SK-N-SH treated with all-trans-retinoic acid at 6 μM for 48 hours (cell line): ENCODE data around the gene HELZ.

Experiments
- ARNTL ChIP-seq: fragments of 450-650 bp; formaldehyde crosslinking; IDR thresholded peaks from 2 replicates; pipeline ENCODE4 v1.5.0; 2020; ENCODE audit warnings: low read depth, mild to moderate bottlenecking, moderate library complexity, borderline replicate concordance
- BACH2 ChIP-seq: fragments of 250-450 bp; sonication (Bioruptor Pico); IDR thresholded peaks from 2 replicates; pipeline ENCODE4 v1.9.0; 2021; ENCODE audit warnings: mild to moderate bottlenecking, borderline replicate concordance
- ESRRG ChIP-seq: fragments of 250-450 bp; sonication (Bioruptor Pico); IDR thresholded peaks from 2 replicates; pipeline ENCODE4 v1.6.1; 2021; ENCODE audit warnings: mild to moderate bottlenecking
- GLIS3 ChIP-seq: fragments of 250-450 bp; sonication (Bioruptor Pico); IDR thresholded peaks from 2 replicates; pipeline ENCODE4 v1.5.0; 2020; ENCODE audit warnings: mild to moderate bottlenecking, moderate library complexity
- PATZ1 ChIP-seq: fragments of 250-450 bp; sonication (Bioruptor Pico); IDR thresholded peaks from 2 replicates; pipeline ENCODE4 v1.8.0; 2020; ENCODE audit warnings: mild to moderate bottlenecking, moderate library complexity, borderline replicate concordance
- PPARA ChIP-seq: fragments of 250-450 bp; sonication (Bioruptor Pico); IDR thresholded peaks from 2 replicates; pipeline ENCODE4 v1.5.0; 2020; ENCODE audit warnings: mild to moderate bottlenecking, borderline replicate concordance
- RARB ChIP-seq: fragments of 250-450 bp; sonication (Bioruptor Pico); IDR thresholded peaks from 2 replicates; pipeline ENCODE4 v1.8.0; 2021; ENCODE audit warnings: mild to moderate bottlenecking, moderate library complexity
- TCF4 ChIP-seq: fragments of 250-450 bp; sonication (Bioruptor Pico); IDR thresholded peaks from 2 replicates; pipeline ENCODE4 v1.8.0; 2021; ENCODE audit warnings: mild to moderate bottlenecking, moderate library complexity, borderline replicate concordance
- TSHZ2 ChIP-seq: fragments of 250-450 bp; sonication (Bioruptor Pico); IDR thresholded peaks from 2 replicates; pipeline ENCODE4 v1.5.0; 2020; ENCODE audit warnings: mild to moderate bottlenecking, moderate library complexity
- ZFP3 ChIP-seq: fragments of 250-450 bp; sonication (Bioruptor Pico); IDR thresholded peaks from 2 replicates; pipeline ENCODE4 v1.5.0; 2020; ENCODE audit warnings: mild to moderate bottlenecking, moderate library complexity
- ZNF8 ChIP-seq: fragments of 450-650 bp; formaldehyde crosslinking; IDR thresholded peaks from 2 replicates; pipeline ENCODE4 v1.5.0; 2020; ENCODE audit warnings: mild to moderate bottlenecking, moderate library complexity
- TF ChIP-seq, protein P1 (sequence below): fragments of 250-450 bp; sonication (Bioruptor Pico); IDR thresholded peaks from 2 replicates; pipeline ENCODE4 v1.5.1; 2020; ENCODE audit warnings: low read depth, mild to moderate bottlenecking, moderate library complexity

DNA sequence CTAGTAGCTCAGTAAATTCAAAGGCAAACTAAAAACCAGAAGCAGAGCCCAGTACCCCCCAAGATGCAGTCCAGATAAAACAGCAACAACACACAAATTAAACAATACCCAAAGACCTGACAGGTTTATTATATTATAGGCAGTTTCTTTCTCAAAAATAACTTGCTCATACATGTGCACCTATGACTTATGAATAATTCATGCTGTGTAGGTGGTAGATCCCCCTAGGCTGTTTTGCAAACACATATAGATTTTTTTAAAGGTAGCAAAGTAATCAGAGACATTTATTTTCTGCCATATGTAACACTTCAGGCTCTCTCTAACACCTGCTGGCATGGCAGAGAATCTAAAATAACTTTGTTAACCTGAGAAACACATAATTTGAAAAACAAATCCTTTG is 173.4 kb downstream of the HELZ start:
- TF ChIP-seq ZNF8 (CRISPR knock-in tag), result no peak
- TF ChIP-seq TSHZ2 (CRISPR knock-in tag), result no peak
- TF ChIP-seq ZFP3, result no peak
- no peak for TF ChIP-seq TCF4 (CRISPR knock-in tag)
- TF ChIP-seq, protein P1, sequence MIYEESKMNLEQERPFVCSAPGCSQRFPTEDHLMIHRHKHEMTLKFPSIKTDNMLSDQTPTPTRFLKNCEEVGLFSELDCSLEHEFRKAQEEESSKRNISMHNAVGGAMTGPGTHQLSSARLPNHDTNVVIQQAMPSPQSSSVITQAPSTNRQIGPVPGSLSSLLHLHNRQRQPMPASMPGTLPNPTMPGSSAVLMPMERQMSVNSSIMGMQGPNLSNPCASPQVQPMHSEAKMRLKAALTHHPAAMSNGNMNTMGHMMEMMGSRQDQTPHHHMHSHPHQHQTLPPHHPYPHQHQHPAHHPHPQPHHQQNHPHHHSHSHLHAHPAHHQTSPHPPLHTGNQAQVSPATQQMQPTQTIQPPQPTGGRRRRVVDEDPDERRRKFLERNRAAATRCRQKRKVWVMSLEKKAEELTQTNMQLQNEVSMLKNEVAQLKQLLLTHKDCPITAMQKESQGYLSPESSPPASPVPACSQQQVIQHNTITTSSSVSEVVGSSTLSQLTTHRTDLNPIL (CRISPR knock-in tag), result no peak
- no peak for TF ChIP-seq PATZ1
- TF ChIP-seq PPARA (CRISPR knock-in tag), result no peak
- no peak for TF ChIP-seq ARNTL
- TF ChIP-seq GLIS3 (CRISPR knock-in tag), result no peak
- no peak for TF ChIP-seq BACH2
- TF ChIP-seq ESRRG (CRISPR knock-in tag), result no peak
- TF ChIP-seq RARB, result no peak
